Right lobe of liver (tissue), 6 donors: ENCODE data around the gene DAP. TPM values are rescaled to one million over a fixed set of nuclear protein-coding genes. Genes with fewer than 3 reads are reported as not detected.

Source experiments
- ATAC-seq, 4 donors: fragments of 200-7000 bp; cut with Tn5 transposase; one replicate each; pipeline ENCODE4 v1.9.1; 2020; ENCODE audit warnings: mild to moderate bottlenecking in 4 of 4, moderate library complexity in 4 of 4
- DNase-seq, 3 donors: peaks; one replicate each; pipeline ENCODE4 v3.0.0-alpha.2; 2020
- H3K27ac ChIP-seq, 3 donors: fragments of 200-600 bp; one replicate each; pipeline ENCODE4 v1.8.0; 2022
- H3K27me3 ChIP-seq, 2 donors: fragments of 200-600 bp; one replicate each; pipeline ENCODE4 v1.8.0; 2022
- H3K36me3 ChIP-seq, 4 donors: fragments of 200-600 bp; sonication (generic) in 1 of 4; one replicate each; pipeline versions ENCODE4 v1.5.1 to v1.8.0; 2017 to 2022; ENCODE audit warnings: control low read depth in 1 of 4
- H3K4me1 ChIP-seq, 4 donors: fragments of 200-600 bp; sonication (generic) in 1 of 4; one replicate each; pipeline versions ENCODE4 v1.5.1 to v1.8.0; 2017 to 2022; ENCODE audit warnings: control low read depth in 1 of 4
- H3K4me3 ChIP-seq, 3 donors: fragments of 200-600 bp; one replicate each; pipeline ENCODE4 v1.8.0; 2022
- H3K9me3 ChIP-seq, 4 donors: fragments of 200-600 bp; sonication (generic) in 1 of 4; one replicate each; pipeline versions ENCODE4 v1.5.1 to v1.8.0; 2017 to 2022; ENCODE audit warnings: control low read depth in 1 of 4
- CTCF ChIP-seq, 4 donors: fragments of 200-600 bp in 3 of 4; fragments of 450-650 bp in 1 of 4; IDR thresholded peaks; one replicate each; pipeline versions ENCODE4 v1.5.1 to v1.8.0; 2016 to 2022; ENCODE audit warnings: antibody characterized with exemption in 4 of 4, mild to moderate bottlenecking in 2 of 4
- POLR2A ChIP-seq: fragments of 450-650 bp; IDR thresholded peaks from one replicate; pipeline ENCODE4 v1.6.1; 2017; ENCODE audit warnings: antibody characterized with exemption, mild to moderate bottlenecking
- WGBS: methylation state at CpG from one replicate; pipeline ENCODE4 v1.1.6; 2018; ENCODE audit warnings: low coverage, low lambda C conversion rate; ENCODE audit not compliant: insufficient coverage; ENCODE audit errors: missing lambda C conversion rate; 5-methylcytosine and 5-hydroxymethylcytosine counted together
- intact Hi-C, 2 donors: fragments of 100-400 bp; cut with DNase I; formaldehyde crosslinking; loops; one replicate each; pipeline versions ENCODE4 v1.11.2 to v1.14.1; 2022
- total RNA-seq, 6 experiments: library from RNA; depleted of rRNA in 2 of 6; stranded (reverse); fragments of >200 nt in 2 of 6; fragmentation: NEBNext Ultra II Directional in 3 of 6; extraction: Animal tissue kit (Norgen Biotek cat#: 25700) in 3 of 6; gene quantifications; one replicate each; pipeline versions ENCODE4 v1.1.0 to v1.2.4, GENCODE V29; 2016 to 2023
- donor health status: DM: no; HTN: yes; CAD: no.
- donor health status: DM: no; HTN: no; CAD: no.
- donor health status: DM: no; HTN: no; CAD: no.
- donor health status: DM: no; HTN: yes; CAD: no.
- donor health status: DM: no; HTN: yes; CAD: no.

The DAP gene
- total RNA-seq, 6 experiments from 2014 or later, result 97.0 to 126 (median 104) TPM

GRCh38 chr5:10731913-10732312, 29.1 kb downstream of the DAP start:
- H3K27ac ChIP-seq, result no peak overlapping the region
- no peak overlapping the region for H3K4me3 ChIP-seq
- no peaks in the 10 kb centered on the region for H3K27me3 ChIP-seq
- peaks cover 0 to 39% (median 17%) of the 10 kb centered on the region in 4 donors for H3K4me1 ChIP-seq
- TF ChIP-seq POLR2A (no peak), CTCF (IDR thresholded peaks at IDR 0.05) (no peak)
- H3K36me3 ChIP-seq, result no peaks in the 10 kb centered on the region
- DNase-seq (no peak), ATAC-seq (no peak)
- H3K9me3 ChIP-seq, result no peaks in the 10 kb centered on the region
- intact Hi-C loops, result no loop called here
- 88% methylated on average over 1 of the region's 1 CpG for WGBS

GRCh38 chr5:10730043-10730351, 31.0 kb downstream of the DAP start:
- Histone ChIP-seq H3K27ac (no peak overlapping the region), H3K4me3 (no peak overlapping the region), H3K27me3 (no peaks in the 10 kb centered on the region), H3K36me3 (no peaks in the 10 kb centered on the region), H3K4me1 (peaks cover 0 to 20% (median 9%) of the 10 kb centered on the region in 4 donors), H3K9me3 (no peaks in the 10 kb centered on the region)
- intact Hi-C loops, result no loop called here
- DNase-seq (no peak), ATAC-seq (no peak)
- TF ChIP-seq POLR2A, result no peak
- no peak for TF ChIP-seq CTCF (IDR thresholded peaks at IDR 0.05)
- WGBS, result 100% methylated on average over 4 of the region's 4 CpGs

GRCh38 chr5:10729320-10730042, 31.6 kb downstream of the DAP start:
- no peak overlapping the region for H3K27ac ChIP-seq
- no peaks in the 10 kb centered on the region for H3K27me3 ChIP-seq
- ATAC-seq (no peak), DNase-seq (no peak)
- H3K4me3 ChIP-seq, result no peak overlapping the region
- intact Hi-C loops, result no loop called here
- TF ChIP-seq POLR2A, result no peak
- TF ChIP-seq CTCF (IDR thresholded peaks at IDR 0.05), result no peak
- no peaks in the 10 kb centered on the region for H3K9me3 ChIP-seq
- H3K4me1 ChIP-seq, result peaks cover 0 to 17% (median 8%) of the 10 kb centered on the region in 4 donors
- WGBS, result 80% methylated on average over 8 of the region's 9 CpGs
- H3K36me3 ChIP-seq, result no peaks in the 10 kb centered on the region

GRCh38 chr5:10728679-10729078, 32.4 kb downstream of the DAP start:
- Histone ChIP-seq H3K27me3 (no peaks in the 10 kb centered on the region), H3K4me3 (no peak overlapping the region), H3K4me1 (peaks cover 0 to 9% (median 3%) of the 10 kb centered on the region in 4 donors), H3K9me3 (no peaks in the 10 kb centered on the region), H3K27ac (no peak overlapping the region), H3K36me3 (no peaks in the 10 kb centered on the region)
- intact Hi-C loops, result no loop called here
- TF ChIP-seq POLR2A (no peak), CTCF (IDR thresholded peaks at IDR 0.05) (no peak)
- no peak for DNase-seq
- ATAC-seq, result no peak
- WGBS, result 96% methylated on average over 6 of the region's 6 CpGs
